Psoas muscle (tissue), 8 donors: ENCODE results near the gene EIF3L. TPM values are rescaled to one million over a fixed set of nuclear protein-coding genes. Genes with fewer than 3 reads are reported as not detected.

Source experiments
- ATAC-seq, 4 donors: fragments of 200-7000 bp; cut with Tn5 transposase; one replicate each; pipeline ENCODE4 v1.9.1; 2020; ENCODE audit warnings: moderate library complexity in 3 of 4, mild to moderate bottlenecking in 2 of 4
- DNase-seq, 2 donors: peaks; one replicate each; pipeline ENCODE4 v3.0.0-alpha.2; 2020
- H3K27ac ChIP-seq: fragments of 200-600 bp; one replicate; pipeline ENCODE4 v1.8.0; 2022
- H3K27me3 ChIP-seq, 3 donors: fragments of 200-600 bp in 1 of 3; one replicate each; pipeline versions ENCODE4 v1.6.1 to v1.8.0; 2013 to 2022; ENCODE audit warnings: low read length in 2 of 3, mild to moderate bottlenecking in 2 of 3, moderate library complexity in 1 of 3; ENCODE audit not compliant: insufficient read depth in 3 of 3
- H3K36me3 ChIP-seq, 2 donors: fragments of 200-600 bp in 1 of 2; one replicate each; pipeline versions ENCODE4 v1.6.1 to v1.8.0; 2013 to 2022; ENCODE audit warnings: low read depth in 1 of 2, mild to moderate bottlenecking in 1 of 2, moderate library complexity in 1 of 2; ENCODE audit not compliant: insufficient read depth in 1 of 2
- H3K4me1 ChIP-seq: fragments of 200-600 bp; one replicate; pipeline ENCODE4 v1.8.0; 2022
- H3K4me3 ChIP-seq: fragments of 200-600 bp; one replicate; pipeline ENCODE4 v1.8.0; 2022; ENCODE audit warnings: mild to moderate bottlenecking
- H3K9me3 ChIP-seq: fragments of 200-600 bp; one replicate; pipeline ENCODE4 v1.8.0; 2022
- CTCF ChIP-seq: fragments of 200-600 bp; IDR thresholded peaks from one replicate; pipeline ENCODE4 v1.8.0; 2022; ENCODE audit warnings: antibody characterized with exemption
- WGBS, 3 donors: extraction: QIAGEN DNeasy Blood & Tissue Kit; methylation state at CpG; one replicate each; pipeline versions ENCODE4 v1.1.6 to v1.1.7; 2013; 5-methylcytosine and 5-hydroxymethylcytosine counted together
- intact Hi-C, 2 donors: fragments of 100-400 bp; cut with DNase I; formaldehyde crosslinking; loops; one replicate each; pipeline versions ENCODE4 v1.11.0 to v1.14.2; 2022
- polyA plus RNA-seq, 3 donors: library from polyadenylated mRNA; stranded (reverse); fragments of 200-250 nt; gene quantifications; one replicate each; pipeline ENCODE4 v1.2.3, GENCODE V29; 2013
- total RNA-seq, 4 donors: library from RNA; stranded (reverse); fragmentation: NEBNext Ultra II Directional in 2 of 4; extraction: Animal tissue kit (Norgen Biotek cat#: 25700) in 2 of 4; gene quantifications; one replicate each; pipeline versions ENCODE4 v1.2.1 to v1.2.4, GENCODE V29; 2021 to 2023
- donor health status: healthy with polysubstance abuse.
- donor health status: DM: no; HTN: no; CAD: no; lungs with moderate emphysema.
- donor health status: Bipolar disorder and iron deficiency.
- donor health status: healthy.
- donor health status: DM: yes; HTN: yes; CAD: no.
- donor health status: DM: no; HTN: no; CAD: no.
- donor health status: DM: no; HTN: no; CAD: no.
- donor health status: DM: yes; HTN: yes; CAD: no.

Gene EIF3L
- total and polyA plus RNA-seq, 7 donors = 265 to 483 (median 369) TPM

GRCh38 chr22:37916311-37916710 lies 67.1 kb downstream of the EIF3L start:
- WGBS, 3 donors = 85 to 89% (median 89%) methylated on average over 5 of the region's 5 CpGs
- no peak for TF ChIP-seq CTCF
- DNase-seq (no peak), ATAC-seq (no peak)
- Histone ChIP-seq H3K9me3 (no peaks in the 10 kb centered on the region), H3K4me1 (no peaks in the 10 kb centered on the region), H3K27me3 (no peaks in the 10 kb centered on the region), H3K4me3 (no peak overlapping the region), H3K27ac (no peak overlapping the region), H3K36me3 (peaks cover 0 to 89% of the 10 kb centered on the region in 2 donors)
- intact Hi-C loops = no loop called here

- ATAC-seq (no peak), DNase-seq (no peak)
- Histone ChIP-seq H3K36me3 (peaks cover 0 to 91% of the 10 kb centered on the region in 2 donors), H3K9me3 (no peaks in the 10 kb centered on the region), H3K27ac (no peak overlapping the region), H3K27me3 (no peaks in the 10 kb centered on the region), H3K4me3 (no peak overlapping the region), H3K4me1 (no peaks in the 10 kb centered on the region)
- intact Hi-C loops = no loop called here
- 74 to 86% (median 80%) methylated on average over 4 of the region's 4 CpGs for whole genome bisulfite sequencing, 3 donors
- no peak for TF ChIP-seq CTCF
These were observed 68.8 kb downstream of the EIF3L start for GRCh38 chr22:37917874-37918548.

- TF ChIP-seq CTCF = no peak
- WGBS, 3 donors = 77 to 87% (median 77%) methylated on average over 22 to 25 of the region's 25 CpGs
- intact Hi-C loops = no loop called here
- Histone ChIP-seq H3K27me3 (no peaks in the 10 kb centered on the region), H3K27ac (no peak overlapping the region), H3K4me3 (no peak overlapping the region), H3K36me3 (peaks cover 0 to 91% of the 10 kb centered on the region in 2 donors), H3K4me1 (no peaks in the 10 kb centered on the region), H3K9me3 (no peaks in the 10 kb centered on the region)
- DNase-seq (no peak), ATAC-seq (no peak)
These were observed 69.5 kb downstream of the EIF3L start for GRCh38 chr22:37918580-37919270.

- H3K27ac ChIP-seq = no peak overlapping the region
- ATAC-seq (no peak), DNase-seq (peak in 1 of 2 donors; percentile 42)
- TF ChIP-seq CTCF = no peak
- intact Hi-C loops = no loop called here
- H3K4me3 ChIP-seq = no peak overlapping the region
- H3K9me3 ChIP-seq = no peaks in the 10 kb centered on the region
- WGBS, 3 donors = 80 to 89% (median 83%) methylated on average over 5 of the region's 5 CpGs
- H3K36me3 ChIP-seq = peaks cover 0 to 93% of the 10 kb centered on the region in 2 donors
- no peaks in the 10 kb centered on the region for H3K4me1 ChIP-seq
- H3K27me3 ChIP-seq = no peaks in the 10 kb centered on the region
These were observed 70.9 kb downstream of the EIF3L start for GRCh38 chr22:37920126-37920525.
